Parietal lobe (tissue), 1 donor: ENCODE data around the gene ATP11B. TPM values are rescaled to one million over a fixed set of nuclear protein-coding genes. Genes with fewer than 3 reads are reported as not detected.

Source experiments
- total RNA-seq: library from RNA; depleted of rRNA; stranded (reverse); fragments of >200 nt; gene quantifications from one replicate; pipeline ENCODE4 v1.2.3, GENCODE V29; 2014

The ATP11B gene
- total RNA-seq = 125 TPM

DNA sequence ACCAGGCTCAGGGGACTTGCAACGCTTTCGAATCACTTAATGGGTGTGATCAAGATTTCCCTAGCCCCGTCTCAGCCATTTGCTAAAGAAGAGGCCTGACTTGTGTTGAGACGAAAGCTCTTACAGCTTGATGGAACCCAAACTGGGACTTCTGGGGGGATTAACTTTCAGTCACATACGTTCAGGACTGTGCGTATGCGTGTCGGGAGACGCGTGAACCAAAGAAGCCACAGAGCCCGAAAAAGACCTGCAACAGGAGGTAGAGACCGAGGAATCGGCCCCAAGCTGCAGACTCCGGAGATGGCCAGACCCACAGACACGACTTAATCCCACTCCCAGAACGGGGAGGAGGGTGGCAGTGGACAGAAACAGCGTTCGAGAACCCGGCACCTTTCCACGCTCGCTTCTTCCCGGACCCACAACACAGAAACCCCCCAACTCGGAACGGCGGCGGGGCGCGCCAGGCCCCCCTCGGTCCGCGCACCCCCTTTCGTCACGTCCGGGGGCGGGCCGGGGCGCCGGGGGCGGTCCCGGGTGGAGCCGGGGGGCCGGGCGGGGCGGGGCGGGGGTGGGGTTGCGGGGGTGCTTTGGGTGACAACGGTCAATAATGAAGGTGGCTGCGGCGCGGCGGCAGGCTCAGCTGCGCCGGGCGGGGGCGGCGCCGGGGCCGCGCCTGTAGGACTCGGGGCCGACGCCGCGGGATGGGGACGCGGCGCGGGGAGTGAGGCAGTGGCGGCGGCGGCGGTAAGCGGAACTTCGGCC is at the start of gene ATP11B:
ATP11B (plus strand) TSS at position 604 of the 762 bp plus-strand sequence. CDS start 256 bp downstream, outside the sequence.

Other genes starting within 250 kb of the ATP11B start
- gene DCUN1D1, start 187.0 kb downstream of the ATP11B start, total RNA-seq = 47.0 TPM